GM23338 (cell line): ENCODE measurements around the gene TP73. TPM values are rescaled to one million over a fixed set of nuclear protein-coding genes. Genes with fewer than 3 reads are reported as not detected.

ENCODE experiments used
- ATAC-seq: fragments of 200-7000 bp; cut with Tn5 transposase; 3 replicates; pipeline ENCODE4 v1.9.1; 2020
- DNase-seq: peaks from one replicate; pipeline ENCODE4 v3.0.0-alpha.2; 2015; ENCODE audit warnings: low spot score
- H2AFZ ChIP-seq: fragments of 200-600 bp; sonication (generic); 2 replicates; pipeline ENCODE4 v1.8.0; 2016; ENCODE audit warnings: antibody characterized with exemption, mild to moderate bottlenecking, moderate library complexity
- H3F3A ChIP-seq: fragments of 200-600 bp; sonication (generic); replicated peaks from 2 replicates; pipeline ENCODE4 v1.8.0; 2017; ENCODE audit warnings: antibody characterized with exemption, mixed run types, low read depth
- H3K27ac ChIP-seq: fragments of 200-600 bp; sonication (generic); 2 replicates; pipeline ENCODE4 v1.6.1; 2016; ENCODE audit warnings: low read depth
- H3K27me3 ChIP-seq: fragments of 200-600 bp; sonication (generic); 2 replicates; pipeline ENCODE4 v1.8.0; 2016; ENCODE audit warnings: mild to moderate bottlenecking, mixed run types, moderate library complexity; ENCODE audit not compliant: insufficient read depth
- H3K36me3 ChIP-seq: fragments of 200-600 bp; sonication (generic); 2 replicates; pipeline ENCODE4 v1.8.0; 2016; ENCODE audit warnings: mild to moderate bottlenecking; ENCODE audit not compliant: insufficient read depth
- H3K4me1 ChIP-seq: fragments of 200-600 bp; sonication (generic); 2 replicates; pipeline ENCODE4 v1.8.0; 2016; ENCODE audit warnings: mild to moderate bottlenecking, moderate library complexity; ENCODE audit not compliant: insufficient read depth
- H3K4me2 ChIP-seq: fragments of 200-600 bp; sonication (generic); 2 replicates; pipeline ENCODE4 v1.7.1; 2017; ENCODE audit warnings: mixed run types
- H3K4me3 ChIP-seq: fragments of 200-600 bp; sonication (generic); 2 replicates; pipeline ENCODE4 v1.6.1; 2016; ENCODE audit warnings: mixed run types
- H3K79me2 ChIP-seq: fragments of 200-600 bp; sonication (generic); replicated peaks from 2 replicates; pipeline ENCODE4 v1.8.0; 2017; ENCODE audit warnings: mild to moderate bottlenecking; ENCODE audit not compliant: insufficient read depth
- H3K9me2 ChIP-seq: fragments of 200-600 bp; sonication (generic); 2 replicates; pipeline ENCODE4 v1.8.0; 2017; ENCODE audit not compliant: insufficient read depth
- H4K20me1 ChIP-seq: fragments of 200-600 bp; sonication (generic); replicated peaks from 2 replicates; pipeline ENCODE4 v1.8.0; 2017; ENCODE audit warnings: mild to moderate bottlenecking; ENCODE audit not compliant: insufficient read depth
- H3K27ac Mint-ChIP-seq: 2 replicates; pipeline ENCODE4 v1.8.0; 2020; ENCODE audit warnings: inconsistent platforms, mild to moderate bottlenecking, moderate library complexity, mixed read lengths
- H3K27me3 Mint-ChIP-seq: 3 replicates; pipeline ENCODE4 v1.8.0; 2022; ENCODE audit warnings: low read depth, mild to moderate bottlenecking, moderate library complexity, mixed read lengths, inconsistent platforms; ENCODE audit not compliant: insufficient read depth, poor library complexity
- H3K36me3 Mint-ChIP-seq: 3 replicates; pipeline ENCODE4 v1.8.0; 2021; ENCODE audit warnings: low read depth, mild to moderate bottlenecking, inconsistent platforms, moderate library complexity, mixed read lengths
- H3K4me1 Mint-ChIP-seq: 3 replicates; pipeline ENCODE4 v1.8.0; 2020; ENCODE audit warnings: mild to moderate bottlenecking, inconsistent platforms, mixed read lengths
- H3K4me3 Mint-ChIP-seq: 3 replicates; pipeline ENCODE4 v1.8.0; 2021; ENCODE audit warnings: moderate library complexity, mild to moderate bottlenecking, inconsistent platforms, mixed read lengths
- H3K9me3 Mint-ChIP-seq: 3 replicates; pipeline ENCODE4 v1.8.0; 2020; ENCODE audit warnings: moderate library complexity, mild to moderate bottlenecking, inconsistent platforms, mixed read lengths
- CREB1 ChIP-seq: fragments of 250-450 bp; sonication (Bioruptor Pico); IDR thresholded peaks from 2 replicates; pipeline ENCODE4 v1.5.0; 2020; ENCODE audit warnings: low read depth, mild to moderate bottlenecking, moderate library complexity
- EZH2 ChIP-seq: fragments of 200-600 bp; sonication (generic); IDR thresholded peaks from one replicate; pipeline ENCODE4 v1.8.0; 2017; ENCODE audit warnings: antibody characterized with exemption, mild to moderate bottlenecking, low read depth; ENCODE audit not compliant: unreplicated experiment
- JUNB ChIP-seq: IDR thresholded peaks from one replicate; pipeline ENCODE4 v1.6.1; 2016; ENCODE audit warnings: antibody characterized with exemption; ENCODE audit not compliant: unreplicated experiment
- NANOG ChIP-seq: IDR thresholded peaks from 2 replicates; pipeline ENCODE4 v1.6.1; 2016; ENCODE audit warnings: antibody characterized with exemption, borderline replicate concordance
- POLR2AphosphoS5 ChIP-seq: IDR thresholded peaks from 2 replicates; pipeline ENCODE4 v1.6.1; 2016; ENCODE audit warnings: antibody characterized with exemption, low read depth
- STAT1 ChIP-seq: IDR thresholded peaks from one replicate; pipeline ENCODE4 v1.6.1; 2016; ENCODE audit warnings: antibody characterized with exemption; ENCODE audit not compliant: unreplicated experiment
- ZNF114 ChIP-seq: fragments of 250-450 bp; sonication (Bioruptor Pico); IDR thresholded peaks from 2 replicates; pipeline ENCODE4 v1.5.0; 2020; ENCODE audit warnings: mild to moderate bottlenecking, moderate library complexity
- ZNF331 ChIP-seq: fragments of 250-450 bp; sonication (Bioruptor Pico); IDR thresholded peaks from 2 replicates; pipeline ENCODE4 v1.5.0; 2020; ENCODE audit warnings: low read depth, mild to moderate bottlenecking, moderate library complexity
- polyA plus RNA-seq: library from polyadenylated mRNA; unstranded; fragments of >200 nt; fragmentation: Nextera tagmentation; extraction: Ambion mirVana; gene quantifications from 2 replicates; pipeline ENCODE4 v1.2.1, GENCODE V29; 2016
- total RNA-seq: library from RNA; depleted of rRNA; stranded (reverse); fragments of >200 nt; shearing (Covaris generic); gene quantifications from 2 replicates; pipeline ENCODE4 v1.2.3, GENCODE V29; 2014
- TF ChIP-seq, protein P1 (sequence below), 2 experiments: fragments of 200-600 bp in 1 of 2; sonication (generic) in 1 of 2; conservative IDR thresholded peaks; 2 replicates each; pipeline versions ENCODE4 v1.5.1 to v1.6.1; 2016 to 2017; ENCODE audit warnings: antibody characterized with exemption in 2 of 2, low read depth in 2 of 2, mild to moderate bottlenecking in 2 of 2, moderate library complexity in 1 of 2
- TF ChIP-seq, protein P2 (sequence below): IDR thresholded peaks from one replicate; pipeline ENCODE4 v1.6.1; 2018; ENCODE audit warnings: antibody characterized with exemption; ENCODE audit not compliant: unreplicated experiment
- TF ChIP-seq, protein P3 (sequence below): fragments of 250-450 bp; sonication (Bioruptor Pico); IDR thresholded peaks from 2 replicates; pipeline ENCODE4 v1.5.0; 2020; ENCODE audit warnings: mild to moderate bottlenecking, moderate library complexity

The TP73 gene
- total and polyA plus RNA-seq, 2 experiments from 2014 or later = 1.4 to 3.4 TPM

DNA sequence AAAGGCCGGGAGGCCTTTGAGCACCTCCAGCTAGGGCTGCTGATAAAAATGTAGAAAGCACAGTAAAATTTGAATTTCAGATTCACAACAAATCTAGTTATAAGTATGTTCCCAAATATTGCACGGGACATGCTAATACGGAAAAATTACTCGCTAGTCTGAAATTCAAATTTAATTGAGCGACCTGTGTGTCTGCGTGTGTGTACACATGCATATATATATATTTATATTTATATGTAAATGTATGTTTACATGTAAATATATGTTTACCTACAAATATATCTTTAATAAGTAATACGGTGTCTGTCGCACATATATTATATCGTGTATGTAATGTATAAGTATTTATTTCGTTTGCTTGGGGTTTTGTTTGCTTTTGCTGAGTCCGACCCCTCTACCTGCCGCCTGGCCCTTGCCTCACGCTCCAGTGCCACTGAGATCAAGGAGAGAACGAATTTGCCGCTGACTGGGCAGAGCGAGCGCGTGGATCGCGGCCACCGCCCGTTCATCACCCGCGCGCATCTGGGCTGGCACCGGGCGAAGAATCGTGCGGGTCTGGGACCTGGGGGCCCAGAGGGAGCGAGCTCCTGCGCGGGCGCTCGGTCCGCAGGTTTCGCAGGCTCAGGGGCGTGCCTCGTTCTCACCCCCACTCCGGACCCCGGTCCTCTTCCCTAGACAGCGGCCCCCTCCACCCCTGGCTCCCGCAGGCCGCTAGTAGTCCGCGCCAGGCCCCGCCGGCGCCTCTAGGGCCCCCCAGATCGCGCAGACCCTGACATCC is 1.9 kb upstream of the TP73 start (continued):
- TF ChIP-seq STAT1 = no peak
- no peak for TF ChIP-seq JUNB
- no peak for TF ChIP-seq ZNF331
- TF ChIP-seq, protein P1, sequence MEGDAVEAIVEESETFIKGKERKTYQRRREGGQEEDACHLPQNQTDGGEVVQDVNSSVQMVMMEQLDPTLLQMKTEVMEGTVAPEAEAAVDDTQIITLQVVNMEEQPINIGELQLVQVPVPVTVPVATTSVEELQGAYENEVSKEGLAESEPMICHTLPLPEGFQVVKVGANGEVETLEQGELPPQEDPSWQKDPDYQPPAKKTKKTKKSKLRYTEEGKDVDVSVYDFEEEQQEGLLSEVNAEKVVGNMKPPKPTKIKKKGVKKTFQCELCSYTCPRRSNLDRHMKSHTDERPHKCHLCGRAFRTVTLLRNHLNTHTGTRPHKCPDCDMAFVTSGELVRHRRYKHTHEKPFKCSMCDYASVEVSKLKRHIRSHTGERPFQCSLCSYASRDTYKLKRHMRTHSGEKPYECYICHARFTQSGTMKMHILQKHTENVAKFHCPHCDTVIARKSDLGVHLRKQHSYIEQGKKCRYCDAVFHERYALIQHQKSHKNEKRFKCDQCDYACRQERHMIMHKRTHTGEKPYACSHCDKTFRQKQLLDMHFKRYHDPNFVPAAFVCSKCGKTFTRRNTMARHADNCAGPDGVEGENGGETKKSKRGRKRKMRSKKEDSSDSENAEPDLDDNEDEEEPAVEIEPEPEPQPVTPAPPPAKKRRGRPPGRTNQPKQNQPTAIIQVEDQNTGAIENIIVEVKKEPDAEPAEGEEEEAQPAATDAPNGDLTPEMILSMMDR (conservative IDR thresholded peaks at IDR 0.05; ENCODE audit: low read depth in 2 of 2) = no peak

DNA sequence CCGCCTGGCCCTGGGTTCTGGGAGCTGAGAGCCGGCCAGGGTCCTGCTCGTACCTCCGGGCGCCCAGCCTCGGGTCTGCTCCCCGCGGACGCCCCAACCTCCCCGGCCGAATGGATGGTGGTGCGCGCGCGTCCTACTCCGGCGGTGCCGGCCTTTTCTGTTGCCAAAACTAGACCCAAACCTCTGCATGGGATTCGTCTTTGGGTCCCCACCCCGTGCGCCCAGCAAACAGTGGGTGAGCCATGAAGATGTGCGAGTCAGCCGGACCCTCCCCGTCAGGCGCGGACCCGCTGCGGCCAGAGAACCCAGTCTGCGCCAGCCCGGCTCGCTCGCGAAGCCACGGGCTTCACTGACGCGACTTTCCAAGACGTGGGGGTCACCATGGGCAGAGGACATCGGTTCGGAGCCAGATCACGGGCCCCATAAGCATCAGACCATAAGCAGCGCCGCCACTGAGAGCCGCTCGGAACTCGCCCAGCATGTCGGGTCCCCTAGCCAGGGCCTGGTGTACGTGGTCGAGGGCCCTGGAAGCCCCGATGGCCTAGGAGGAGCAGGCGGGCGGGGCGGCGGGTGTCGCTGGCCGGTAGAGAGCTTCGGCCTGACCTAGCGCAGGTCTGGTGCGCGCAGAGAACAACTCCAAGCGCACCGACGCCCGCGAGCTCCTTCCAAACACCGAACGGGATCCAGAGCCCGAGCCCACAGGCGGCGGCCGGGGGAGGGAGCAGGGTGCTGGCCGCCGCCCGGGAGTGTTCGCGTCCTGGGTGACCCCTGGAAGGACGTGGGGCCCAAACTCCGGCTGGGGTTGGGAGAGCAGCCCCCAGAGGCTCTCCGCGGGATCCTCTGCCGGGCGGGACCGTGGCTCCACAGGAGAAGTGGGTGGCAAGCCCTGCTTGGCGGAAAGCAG is 1.0 kb upstream of the TP73 start:
- Histone ChIP-seq H4K20me1 (peaks cover 22% of the 10 kb centered on the region), H3K4me1 (peaks cover 16% of the 10 kb centered on the region; the same call in 1 of the 2 replicates), H3K9me2 (no peaks in the 10 kb centered on the region), H3K4me3 (peak overlapping the region; percentile 76), H3K79me2 (peaks cover 17% of the 10 kb centered on the region), H3F3A (peaks cover 7% of the 10 kb centered on the region; the same call in 1 of the 2 replicates), H2AFZ (peak overlapping the region; percentile 99), H3K27me3 (peaks cover 63% of the 10 kb centered on the region), H3K36me3 (0 out of 2 replicates have a peak, but pooled peaks cover 8% of the 10 kb centered on the region), H3K27ac (no peak overlapping the region), H3K4me2 (peak overlapping the region; percentile 96)
- no peaks in the 10 kb centered on the region for H3K9me3 Mint-ChIP-seq
- H3K36me3 Mint-ChIP-seq = peaks cover 8% of the 10 kb centered on the region; the same call in 2 of the 3 replicates
- DNase-seq = peak; percentile 82
- H3K4me1 Mint-ChIP-seq = peaks cover 11% of the 10 kb centered on the region; the same call in 2 of the 3 replicates
- H3K27me3 Mint-ChIP-seq = peaks cover 55% of the 10 kb centered on the region
- H3K4me3 Mint-ChIP-seq = peak overlapping the region; percentile 83
- peak; percentile 48 for ATAC-seq
- no peak overlapping the region for H3K27ac Mint-ChIP-seq
- TF ChIP-seq CREB1 (CRISPR knock-in tag) (no peak), STAT1 (no peak), NANOG (no peak), POLR2AphosphoS5 (no peak), ZNF331 (no peak), EZH2 (peak; percentile 92), ZNF114 (CRISPR knock-in tag) (no peak)
- TF ChIP-seq, protein P2, sequence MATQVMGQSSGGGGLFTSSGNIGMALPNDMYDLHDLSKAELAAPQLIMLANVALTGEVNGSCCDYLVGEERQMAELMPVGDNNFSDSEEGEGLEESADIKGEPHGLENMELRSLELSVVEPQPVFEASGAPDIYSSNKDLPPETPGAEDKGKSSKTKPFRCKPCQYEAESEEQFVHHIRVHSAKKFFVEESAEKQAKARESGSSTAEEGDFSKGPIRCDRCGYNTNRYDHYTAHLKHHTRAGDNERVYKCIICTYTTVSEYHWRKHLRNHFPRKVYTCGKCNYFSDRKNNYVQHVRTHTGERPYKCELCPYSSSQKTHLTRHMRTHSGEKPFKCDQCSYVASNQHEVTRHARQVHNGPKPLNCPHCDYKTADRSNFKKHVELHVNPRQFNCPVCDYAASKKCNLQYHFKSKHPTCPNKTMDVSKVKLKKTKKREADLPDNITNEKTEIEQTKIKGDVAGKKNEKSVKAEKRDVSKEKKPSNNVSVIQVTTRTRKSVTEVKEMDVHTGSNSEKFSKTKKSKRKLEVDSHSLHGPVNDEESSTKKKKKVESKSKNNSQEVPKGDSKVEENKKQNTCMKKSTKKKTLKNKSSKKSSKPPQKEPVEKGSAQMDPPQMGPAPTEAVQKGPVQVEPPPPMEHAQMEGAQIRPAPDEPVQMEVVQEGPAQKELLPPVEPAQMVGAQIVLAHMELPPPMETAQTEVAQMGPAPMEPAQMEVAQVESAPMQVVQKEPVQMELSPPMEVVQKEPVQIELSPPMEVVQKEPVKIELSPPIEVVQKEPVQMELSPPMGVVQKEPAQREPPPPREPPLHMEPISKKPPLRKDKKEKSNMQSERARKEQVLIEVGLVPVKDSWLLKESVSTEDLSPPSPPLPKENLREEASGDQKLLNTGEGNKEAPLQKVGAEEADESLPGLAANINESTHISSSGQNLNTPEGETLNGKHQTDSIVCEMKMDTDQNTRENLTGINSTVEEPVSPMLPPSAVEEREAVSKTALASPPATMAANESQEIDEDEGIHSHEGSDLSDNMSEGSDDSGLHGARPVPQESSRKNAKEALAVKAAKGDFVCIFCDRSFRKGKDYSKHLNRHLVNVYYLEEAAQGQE = no peak
- TF ChIP-seq, protein P3, sequence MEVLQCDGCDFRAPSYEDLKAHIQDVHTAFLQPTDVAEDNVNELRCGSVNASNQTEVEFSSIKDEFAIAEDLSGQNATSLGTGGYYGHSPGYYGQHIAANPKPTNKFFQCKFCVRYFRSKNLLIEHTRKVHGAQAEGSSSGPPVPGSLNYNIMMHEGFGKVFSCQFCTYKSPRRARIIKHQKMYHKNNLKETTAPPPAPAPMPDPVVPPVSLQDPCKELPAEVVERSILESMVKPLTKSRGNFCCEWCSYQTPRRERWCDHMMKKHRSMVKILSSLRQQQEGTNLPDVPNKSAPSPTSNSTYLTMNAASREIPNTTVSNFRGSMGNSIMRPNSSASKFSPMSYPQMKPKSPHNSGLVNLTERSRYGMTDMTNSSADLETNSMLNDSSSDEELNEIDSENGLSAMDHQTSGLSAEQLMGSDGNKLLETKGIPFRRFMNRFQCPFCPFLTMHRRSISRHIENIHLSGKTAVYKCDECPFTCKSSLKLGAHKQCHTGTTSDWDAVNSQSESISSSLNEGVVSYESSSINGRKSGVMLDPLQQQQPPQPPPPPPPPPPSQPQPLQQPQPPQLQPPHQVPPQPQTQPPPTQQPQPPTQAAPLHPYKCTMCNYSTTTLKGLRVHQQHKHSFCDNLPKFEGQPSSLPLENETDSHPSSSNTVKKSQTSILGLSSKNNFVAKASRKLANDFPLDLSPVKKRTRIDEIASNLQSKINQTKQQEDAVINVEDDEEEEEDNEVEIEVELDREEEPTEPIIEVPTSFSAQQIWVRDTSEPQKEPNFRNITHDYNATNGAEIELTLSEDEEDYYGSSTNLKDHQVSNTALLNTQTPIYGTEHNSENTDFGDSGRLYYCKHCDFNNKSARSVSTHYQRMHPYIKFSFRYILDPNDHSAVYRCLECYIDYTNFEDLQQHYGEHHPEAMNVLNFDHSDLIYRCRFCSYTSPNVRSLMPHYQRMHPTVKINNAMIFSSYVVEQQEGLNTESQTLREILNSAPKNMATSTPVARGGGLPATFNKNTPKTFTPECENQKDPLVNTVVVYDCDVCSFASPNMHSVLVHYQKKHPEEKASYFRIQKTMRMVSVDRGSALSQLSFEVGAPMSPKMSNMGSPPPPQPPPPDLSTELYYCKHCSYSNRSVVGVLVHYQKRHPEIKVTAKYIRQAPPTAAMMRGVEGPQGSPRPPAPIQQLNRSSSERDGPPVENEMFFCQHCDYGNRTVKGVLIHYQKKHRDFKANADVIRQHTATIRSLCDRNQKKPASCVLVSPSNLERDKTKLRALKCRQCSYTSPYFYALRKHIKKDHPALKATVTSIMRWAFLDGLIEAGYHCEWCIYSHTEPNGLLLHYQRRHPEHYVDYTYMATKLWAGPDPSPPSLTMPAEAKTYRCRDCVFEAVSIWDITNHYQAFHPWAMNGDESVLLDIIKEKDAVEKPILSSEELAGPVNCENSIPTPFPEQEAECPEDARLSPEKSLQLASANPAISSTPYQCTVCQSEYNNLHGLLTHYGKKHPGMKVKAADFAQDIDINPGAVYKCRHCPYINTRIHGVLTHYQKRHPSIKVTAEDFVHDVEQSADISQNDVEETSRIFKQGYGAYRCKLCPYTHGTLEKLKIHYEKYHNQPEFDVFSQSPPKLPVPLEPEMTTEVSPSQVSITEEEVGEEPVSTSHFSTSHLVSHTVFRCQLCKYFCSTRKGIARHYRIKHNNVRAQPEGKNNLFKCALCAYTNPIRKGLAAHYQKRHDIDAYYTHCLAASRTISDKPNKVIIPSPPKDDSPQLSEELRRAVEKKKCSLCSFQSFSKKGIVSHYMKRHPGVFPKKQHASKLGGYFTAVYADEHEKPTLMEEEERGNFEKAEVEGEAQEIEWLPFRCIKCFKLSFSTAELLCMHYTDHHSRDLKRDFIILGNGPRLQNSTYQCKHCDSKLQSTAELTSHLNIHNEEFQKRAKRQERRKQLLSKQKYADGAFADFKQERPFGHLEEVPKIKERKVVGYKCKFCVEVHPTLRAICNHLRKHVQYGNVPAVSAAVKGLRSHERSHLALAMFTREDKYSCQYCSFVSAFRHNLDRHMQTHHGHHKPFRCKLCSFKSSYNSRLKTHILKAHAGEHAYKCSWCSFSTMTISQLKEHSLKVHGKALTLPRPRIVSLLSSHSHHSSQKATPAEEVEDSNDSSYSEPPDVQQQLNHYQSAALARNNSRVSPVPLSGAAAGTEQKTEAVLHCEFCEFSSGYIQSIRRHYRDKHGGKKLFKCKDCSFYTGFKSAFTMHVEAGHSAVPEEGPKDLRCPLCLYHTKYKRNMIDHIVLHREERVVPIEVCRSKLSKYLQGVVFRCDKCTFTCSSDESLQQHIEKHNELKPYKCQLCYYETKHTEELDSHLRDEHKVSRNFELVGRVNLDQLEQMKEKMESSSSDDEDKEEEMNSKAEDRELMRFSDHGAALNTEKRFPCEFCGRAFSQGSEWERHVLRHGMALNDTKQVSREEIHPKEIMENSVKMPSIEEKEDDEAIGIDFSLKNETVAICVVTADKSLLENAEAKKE = no peak
